GM13976 (cell line): ENCODE measurements around the gene CBLL2.

Experiments
- DNase-seq: peaks from one replicate; pipeline ENCODE4 v3.0.0; 2012; ENCODE audit warnings: low spot score
- in situ Hi-C: fragments of 300-500 bp; cut with MboI; formaldehyde crosslinking; loops from one replicate; pipeline ENCODE4 v1.12.0; 2022; ENCODE audit warnings: low sequenced_read_pairs, mixed read lengths, inconsistent platforms; ENCODE audit not compliant: unreplicated experiment
- TF ChIP-seq, protein P1 (sequence below): IDR thresholded peaks from 2 replicates; pipeline ENCODE4 v1.5.1; 2012; ENCODE audit warnings: borderline replicate concordance, mild to moderate bottlenecking; ENCODE audit not compliant: insufficient read depth; ENCODE audit errors: extremely low read depth, missing control alignments, control extremely low read depth

CBLL2 gene, protein sequence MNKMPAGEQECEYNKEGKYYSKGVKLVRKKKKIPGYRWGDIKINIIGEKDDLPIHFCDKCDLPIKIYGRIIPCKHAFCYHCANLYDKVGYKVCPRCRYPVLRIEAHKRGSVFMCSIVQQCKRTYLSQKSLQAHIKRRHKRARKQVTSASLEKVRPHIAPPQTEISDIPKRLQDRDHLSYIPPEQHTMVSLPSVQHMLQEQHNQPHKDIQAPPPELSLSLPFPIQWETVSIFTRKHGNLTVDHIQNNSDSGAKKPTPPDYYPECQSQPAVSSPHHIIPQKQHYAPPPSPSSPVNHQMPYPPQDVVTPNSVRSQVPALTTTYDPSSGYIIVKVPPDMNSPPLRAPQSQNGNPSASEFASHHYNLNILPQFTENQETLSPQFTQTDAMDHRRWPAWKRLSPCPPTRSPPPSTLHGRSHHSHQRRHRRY

DNA sequence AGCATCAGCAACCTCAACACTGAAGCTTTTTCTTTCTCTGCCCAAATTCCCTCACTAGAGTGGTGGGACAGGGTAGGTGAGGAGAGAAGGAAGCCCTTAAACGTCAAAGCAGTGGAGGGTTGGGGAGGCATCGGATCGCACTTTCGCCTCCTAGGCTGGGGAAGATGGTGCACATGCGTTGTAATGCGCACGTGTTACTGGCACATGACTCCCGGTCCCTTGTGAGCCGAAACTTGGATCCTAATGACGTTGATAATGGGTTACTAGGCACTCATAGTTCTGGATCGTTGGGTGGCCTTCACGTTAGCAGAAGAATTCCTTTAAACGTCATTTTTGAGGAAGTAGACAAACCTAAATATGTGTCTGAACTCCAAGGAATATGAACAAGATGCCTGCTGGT is at the start of gene CBLL2:
Gene CBLL2 (plus strand): TSS at position 301 of the 400 bp plus-strand sequence. CDS start 79 bp downstream, at position 380.
- in situ Hi-C loops, result no loop called here
- no peak for DNase-seq
- TF ChIP-seq, protein P1, sequence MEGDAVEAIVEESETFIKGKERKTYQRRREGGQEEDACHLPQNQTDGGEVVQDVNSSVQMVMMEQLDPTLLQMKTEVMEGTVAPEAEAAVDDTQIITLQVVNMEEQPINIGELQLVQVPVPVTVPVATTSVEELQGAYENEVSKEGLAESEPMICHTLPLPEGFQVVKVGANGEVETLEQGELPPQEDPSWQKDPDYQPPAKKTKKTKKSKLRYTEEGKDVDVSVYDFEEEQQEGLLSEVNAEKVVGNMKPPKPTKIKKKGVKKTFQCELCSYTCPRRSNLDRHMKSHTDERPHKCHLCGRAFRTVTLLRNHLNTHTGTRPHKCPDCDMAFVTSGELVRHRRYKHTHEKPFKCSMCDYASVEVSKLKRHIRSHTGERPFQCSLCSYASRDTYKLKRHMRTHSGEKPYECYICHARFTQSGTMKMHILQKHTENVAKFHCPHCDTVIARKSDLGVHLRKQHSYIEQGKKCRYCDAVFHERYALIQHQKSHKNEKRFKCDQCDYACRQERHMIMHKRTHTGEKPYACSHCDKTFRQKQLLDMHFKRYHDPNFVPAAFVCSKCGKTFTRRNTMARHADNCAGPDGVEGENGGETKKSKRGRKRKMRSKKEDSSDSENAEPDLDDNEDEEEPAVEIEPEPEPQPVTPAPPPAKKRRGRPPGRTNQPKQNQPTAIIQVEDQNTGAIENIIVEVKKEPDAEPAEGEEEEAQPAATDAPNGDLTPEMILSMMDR, result no peak

DNA sequence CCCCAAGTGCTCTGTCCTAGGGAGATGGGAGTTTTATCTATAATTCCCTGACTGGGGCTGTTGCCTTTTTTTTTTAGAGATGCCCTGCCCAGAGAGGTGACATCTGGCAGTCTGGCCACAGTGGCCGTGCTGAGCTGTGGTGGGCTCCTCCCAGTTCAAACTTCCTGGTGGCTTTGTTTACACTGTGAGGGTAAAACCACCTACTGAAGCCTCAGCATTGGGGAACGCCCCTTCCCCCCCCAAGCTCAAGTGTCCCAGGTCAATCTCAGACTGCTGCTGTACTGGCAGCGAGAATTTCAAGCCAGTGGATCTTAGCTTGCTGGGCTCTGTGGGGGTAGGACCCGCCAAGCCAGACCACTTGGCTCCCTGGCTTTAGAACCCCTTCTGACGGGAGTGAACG is 38.3 kb upstream of the CBLL2 start:
- TF ChIP-seq, protein P1, result no peak
- no peak for DNase-seq
- in situ Hi-C loops, result no loop called here

DNA sequence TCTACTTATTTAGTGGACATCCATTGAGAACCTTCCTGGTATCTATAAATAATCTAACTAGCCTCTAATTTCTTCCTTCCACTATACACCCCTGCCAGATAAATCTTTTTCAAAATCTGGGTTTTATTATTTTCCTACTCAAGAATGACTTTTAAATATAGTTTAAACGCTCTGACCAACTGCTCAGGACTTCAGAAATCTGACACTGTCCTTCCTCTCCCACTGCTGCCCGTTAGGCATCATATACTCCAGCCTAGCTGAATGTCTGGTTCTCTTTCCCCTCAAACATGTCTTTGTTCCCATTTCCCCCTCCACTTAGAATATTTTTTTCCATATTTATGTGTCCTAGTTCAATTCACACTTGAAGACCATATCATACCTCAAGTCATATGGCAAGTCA is 35.2 kb upstream of the CBLL2 start:
- in situ Hi-C loops, result no loop called here
- TF ChIP-seq, protein P1, result no peak
- no peak for DNase-seq

DNA sequence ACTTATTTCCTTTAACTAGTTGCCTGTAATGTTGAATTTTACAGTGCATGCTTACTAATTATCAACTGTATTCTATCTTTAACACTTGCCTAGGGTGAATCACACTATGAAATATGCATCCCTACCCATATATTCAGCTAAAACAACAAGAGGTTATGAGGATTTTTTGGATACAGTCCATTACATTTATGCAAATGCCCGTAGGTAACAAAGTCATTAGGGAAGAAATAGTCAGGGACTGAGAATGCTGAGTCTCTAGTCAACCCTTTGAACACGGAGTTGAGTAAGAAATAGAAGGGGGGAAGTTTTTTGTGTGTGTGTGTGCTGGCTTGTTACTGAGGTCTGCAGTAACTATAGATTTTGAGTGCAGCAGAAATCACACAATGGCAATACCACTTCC is 26.1 kb upstream of the CBLL2 start:
- TF ChIP-seq, protein P1, result no peak
- in situ Hi-C loops, result no loop called here
- no peak for DNase-seq

DNA sequence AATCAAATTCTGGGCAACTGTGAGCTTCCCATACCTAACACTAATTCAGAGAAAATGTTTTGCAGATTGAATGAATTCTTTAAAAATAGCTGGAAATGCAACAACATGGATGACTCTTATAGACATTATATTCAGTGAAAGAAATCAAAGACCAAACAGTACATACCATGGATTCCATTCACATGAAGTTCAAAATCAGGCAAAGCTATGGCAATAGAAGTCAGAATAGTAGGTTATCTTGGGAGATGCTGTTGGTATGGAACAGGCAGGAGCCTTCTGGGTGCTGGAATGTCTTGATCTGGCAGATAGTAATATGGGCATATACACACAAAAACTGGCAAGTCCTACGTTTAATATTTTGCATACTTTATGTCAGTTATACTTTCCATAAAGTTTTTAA is 25.5 kb upstream of the CBLL2 start:
- in situ Hi-C loops, result no loop called here
- TF ChIP-seq, protein P1, result no peak
- DNase-seq, result no peak

DNA sequence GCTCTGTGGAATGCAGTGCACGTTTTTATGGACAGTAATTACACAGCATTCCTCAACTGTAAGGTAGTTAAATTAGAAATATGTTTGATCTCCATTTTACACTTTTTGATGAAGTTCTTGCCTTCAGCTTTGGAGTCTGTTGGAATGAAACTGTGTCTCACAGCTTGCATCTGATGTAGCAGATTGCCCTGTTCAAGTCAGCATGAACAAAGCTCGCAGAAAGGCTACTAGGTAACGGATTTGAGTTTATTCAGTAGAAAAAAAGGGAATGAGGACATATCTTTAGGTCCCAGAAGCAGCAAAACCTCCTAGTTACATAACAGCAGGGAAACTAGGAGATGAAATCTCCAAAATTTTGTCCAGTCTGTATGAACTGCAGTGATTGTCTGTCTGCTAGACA is 24.3 kb upstream of the CBLL2 start:
- in situ Hi-C loops, result no loop called here
- TF ChIP-seq, protein P1, result no peak
- no peak for DNase-seq
